Measurements from ENCODE around the gene FLOT1. TPM values are rescaled to one million over a fixed set of nuclear protein-coding genes. Genes with fewer than 3 reads are reported as not detected.

FLOT1 gene
- total RNA-seq, 1 donor from 2014 or later: 151 TPM

DNA sequence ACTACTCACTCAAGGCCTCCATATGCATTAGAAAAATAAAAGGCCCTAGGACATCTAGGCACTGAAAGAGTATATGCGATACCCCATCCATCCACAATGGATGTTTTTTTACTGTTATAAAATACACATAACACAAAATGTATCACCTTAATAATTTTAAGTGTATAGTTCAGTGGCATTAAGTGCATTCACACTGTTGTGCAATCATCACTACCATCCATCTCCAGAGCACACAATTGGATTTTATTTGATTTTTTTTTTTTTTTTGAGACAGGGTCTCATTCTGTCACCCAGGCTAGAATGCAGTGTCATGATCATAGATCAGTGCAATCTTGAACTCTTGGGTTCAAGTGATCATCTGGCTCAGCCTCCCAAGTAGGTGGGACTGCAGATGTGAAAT is 28.2 kb downstream of the FLOT1 start:
- DNase-seq (no peak), ATAC-seq (no peak)
- H3K27me3 ChIP-seq (ENCODE audit: low read depth): no peaks in the 10 kb centered on the region
- intact Hi-C loops (cut with DNase I): no loop called here
- H3K36me3 ChIP-seq: peaks cover 61% of the 10 kb centered on the region
- no peak overlapping the region for H3K27ac ChIP-seq
- no peak overlapping the region for H3K4me3 ChIP-seq
- H3K4me1 ChIP-seq: peaks cover 26% of the 10 kb centered on the region
- TF ChIP-seq, protein P1, sequence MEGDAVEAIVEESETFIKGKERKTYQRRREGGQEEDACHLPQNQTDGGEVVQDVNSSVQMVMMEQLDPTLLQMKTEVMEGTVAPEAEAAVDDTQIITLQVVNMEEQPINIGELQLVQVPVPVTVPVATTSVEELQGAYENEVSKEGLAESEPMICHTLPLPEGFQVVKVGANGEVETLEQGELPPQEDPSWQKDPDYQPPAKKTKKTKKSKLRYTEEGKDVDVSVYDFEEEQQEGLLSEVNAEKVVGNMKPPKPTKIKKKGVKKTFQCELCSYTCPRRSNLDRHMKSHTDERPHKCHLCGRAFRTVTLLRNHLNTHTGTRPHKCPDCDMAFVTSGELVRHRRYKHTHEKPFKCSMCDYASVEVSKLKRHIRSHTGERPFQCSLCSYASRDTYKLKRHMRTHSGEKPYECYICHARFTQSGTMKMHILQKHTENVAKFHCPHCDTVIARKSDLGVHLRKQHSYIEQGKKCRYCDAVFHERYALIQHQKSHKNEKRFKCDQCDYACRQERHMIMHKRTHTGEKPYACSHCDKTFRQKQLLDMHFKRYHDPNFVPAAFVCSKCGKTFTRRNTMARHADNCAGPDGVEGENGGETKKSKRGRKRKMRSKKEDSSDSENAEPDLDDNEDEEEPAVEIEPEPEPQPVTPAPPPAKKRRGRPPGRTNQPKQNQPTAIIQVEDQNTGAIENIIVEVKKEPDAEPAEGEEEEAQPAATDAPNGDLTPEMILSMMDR (IDR thresholded peaks at IDR 0.05): no peak
- no peaks in the 10 kb centered on the region for H3K9me3 ChIP-seq

DNA sequence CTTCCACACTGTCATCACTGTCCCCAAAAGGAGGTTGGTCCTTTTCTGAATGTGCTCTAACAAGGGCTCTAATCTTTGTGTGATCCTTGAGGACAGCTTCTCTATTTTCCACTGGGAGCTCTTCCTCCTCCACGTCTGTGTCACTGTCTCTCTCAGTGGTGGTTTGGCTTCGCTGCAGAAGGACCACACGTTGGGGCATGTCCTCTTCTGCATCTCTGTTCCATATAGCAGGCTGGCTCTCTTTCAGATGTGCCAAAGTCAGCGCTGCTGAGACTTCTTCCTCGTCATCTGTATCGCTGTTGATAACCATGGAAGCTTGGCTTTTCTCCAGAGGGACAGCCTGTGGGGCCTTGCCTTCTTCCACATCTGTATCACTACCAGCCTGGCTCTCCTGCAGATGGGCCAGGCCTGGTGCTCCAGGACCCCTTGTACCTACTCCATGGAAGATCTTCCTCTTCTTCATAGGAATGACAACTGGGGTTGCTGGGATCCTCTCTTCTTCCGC is 30.0 kb downstream of the FLOT1 start:
- Histone ChIP-seq H3K27me3 (ENCODE audit: low read depth) (no peaks in the 10 kb centered on the region), H3K27ac (no peak overlapping the region), H3K9me3 (no peaks in the 10 kb centered on the region), H3K4me1 (peaks cover 9% of the 10 kb centered on the region), H3K4me3 (no peak overlapping the region), H3K36me3 (peaks cover 76% of the 10 kb centered on the region)
- DNase-seq (no peak), ATAC-seq (no peak)
- TF ChIP-seq, protein P1 (IDR thresholded peaks at IDR 0.05): no peak
- intact Hi-C loops (cut with DNase I): no loop called here

DNA sequence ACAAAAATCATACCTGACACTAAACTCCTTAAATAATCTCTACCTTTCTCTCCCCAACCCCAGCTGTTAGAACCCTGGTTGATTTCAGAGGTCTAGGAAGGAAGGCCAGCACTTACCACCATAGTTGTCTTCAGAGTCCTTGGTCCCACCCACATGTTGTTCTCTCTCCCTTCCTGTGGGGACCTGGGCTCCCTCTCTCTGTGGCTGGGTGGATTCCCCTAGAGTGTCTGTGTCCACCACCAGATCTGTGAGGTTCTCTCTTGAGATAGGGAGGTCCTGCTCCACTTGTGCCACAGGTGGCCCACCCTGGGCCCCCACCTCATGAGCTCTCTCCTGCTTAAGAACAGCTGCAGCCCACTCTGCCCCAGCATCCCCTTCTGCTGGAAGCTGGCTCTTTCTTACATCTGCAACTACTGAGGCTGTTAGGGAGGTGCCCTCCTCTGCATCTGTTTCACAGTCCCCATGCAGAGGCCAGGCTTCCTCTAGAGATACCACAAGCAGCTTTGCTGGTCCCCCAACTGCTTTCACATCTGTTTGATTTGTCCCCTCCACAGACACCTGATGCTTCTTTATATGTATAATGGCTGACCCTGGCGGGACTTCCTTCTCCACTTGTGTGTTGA is 30.6 kb downstream of the FLOT1 start:
- no peaks in the 10 kb centered on the region for H3K27me3 ChIP-seq (ENCODE audit: low read depth)
- H3K4me3 ChIP-seq: no peak overlapping the region
- ATAC-seq: no peak
- peaks cover 9% of the 10 kb centered on the region for H3K4me1 ChIP-seq
- TF ChIP-seq, protein P1 (IDR thresholded peaks at IDR 0.05): no peak
- peaks cover 82% of the 10 kb centered on the region for H3K36me3 ChIP-seq
- H3K27ac ChIP-seq: no peak overlapping the region
- intact Hi-C loops (cut with DNase I): no loop called here
- no peaks in the 10 kb centered on the region for H3K9me3 ChIP-seq
- peak; percentile 17 for DNase-seq

DNA sequence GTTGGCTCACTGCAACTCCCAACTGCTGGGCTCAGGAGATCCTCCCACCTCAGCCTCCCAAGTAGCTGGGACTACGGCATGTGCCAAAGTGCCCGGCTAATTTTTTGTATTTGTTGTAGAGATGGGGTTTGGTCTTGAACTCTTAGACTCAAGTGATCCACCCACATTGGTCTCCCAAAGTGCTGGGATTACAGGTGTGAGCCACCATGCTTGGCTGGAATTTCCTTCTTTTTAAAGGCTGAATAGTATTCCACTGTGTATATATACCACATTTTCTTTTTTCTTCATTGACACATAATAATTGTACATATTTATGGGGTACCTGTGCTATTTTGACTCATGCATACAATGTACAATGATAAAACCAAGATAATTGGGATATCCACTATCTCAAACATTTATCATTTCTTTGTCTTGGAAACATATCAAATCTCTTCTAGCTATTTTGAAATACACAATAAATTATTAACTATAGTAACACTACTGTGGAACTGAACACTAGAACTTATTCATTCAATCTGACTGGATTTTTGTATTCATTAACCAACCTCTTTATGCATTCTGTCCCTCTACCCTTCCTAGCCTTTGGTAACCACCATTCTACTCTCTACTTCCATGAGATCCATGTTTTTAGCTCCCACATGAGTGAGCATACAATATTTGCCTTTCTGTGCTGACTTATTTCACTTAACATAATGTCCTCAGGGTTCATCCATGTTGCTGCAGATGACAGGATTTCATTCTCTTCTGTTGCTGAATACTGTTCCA is 33.2 kb downstream of the FLOT1 start:
- ATAC-seq (no peak), DNase-seq (peak; percentile 9)
- Histone ChIP-seq H3K4me3 (no peak overlapping the region), H3K27me3 (ENCODE audit: low read depth) (no peaks in the 10 kb centered on the region), H3K4me1 (no peaks in the 10 kb centered on the region), H3K27ac (no peak overlapping the region), H3K9me3 (no peaks in the 10 kb centered on the region), H3K36me3 (peaks cover 88% of the 10 kb centered on the region)
- intact Hi-C loops (cut with DNase I): no loop called here
- TF ChIP-seq, protein P1 (IDR thresholded peaks at IDR 0.05): no peak

DNA sequence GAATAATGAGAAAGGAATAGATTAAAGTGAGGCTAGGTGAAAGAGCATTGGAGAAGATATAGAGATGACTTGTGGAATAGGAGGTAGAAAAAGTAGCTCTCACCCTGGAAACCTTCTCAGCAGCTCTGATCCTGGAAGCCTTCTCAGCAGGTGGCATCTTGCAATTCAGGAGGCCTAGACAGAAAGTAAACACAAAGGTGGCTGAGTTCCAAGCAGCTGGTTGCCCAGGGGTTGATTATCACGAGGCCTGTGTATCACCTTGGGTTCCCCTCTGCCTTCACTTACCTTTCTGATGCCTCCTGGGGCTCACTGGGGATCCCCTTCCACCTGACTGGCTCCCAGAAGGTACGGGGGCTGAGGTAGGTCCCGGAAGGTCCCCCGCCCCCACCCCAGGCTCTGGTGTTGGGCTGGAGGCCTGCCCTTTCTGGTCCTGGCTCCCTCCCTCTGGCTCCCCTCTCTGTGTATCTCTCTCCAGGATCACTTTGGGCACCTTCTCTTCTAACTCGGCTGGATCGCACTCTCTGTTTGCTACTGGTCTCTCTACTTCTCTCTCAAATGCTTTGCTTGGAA is 35.1 kb downstream of the FLOT1 start:
- intact Hi-C loops (cut with DNase I): no loop called here
- Histone ChIP-seq H3K4me1 (no peaks in the 10 kb centered on the region), H3K27me3 (ENCODE audit: low read depth) (no peaks in the 10 kb centered on the region), H3K4me3 (no peak overlapping the region), H3K36me3 (peaks cover 84% of the 10 kb centered on the region), H3K27ac (no peak overlapping the region), H3K9me3 (no peaks in the 10 kb centered on the region)
- no peak for ATAC-seq
- TF ChIP-seq, protein P1 (IDR thresholded peaks at IDR 0.05): no peak
- DNase-seq: no peak
